K562 (cell line): ENCODE measurements around the gene FIZ1.

ENCODE experiments used
- KDM1A ChIP-seq, 2 experiments: fragments of 450-650 bp; IDR thresholded peaks; 2 replicates each; pipeline ENCODE4 v1.6.1; 2016; ENCODE audit warnings: mild to moderate bottlenecking in 2 of 2
- SMAD3 ChIP-seq: fragments of 450-650 bp; formaldehyde crosslinking; conservative IDR thresholded peaks from 2 replicates; pipeline ENCODE4 v1.4.0; 2020; ENCODE audit warnings: mild to moderate bottlenecking
- SMC3 ChIP-seq: conservative IDR thresholded peaks from 2 replicates; pipeline ENCODE4 v1.6.1; 2011; ENCODE audit warnings: low read depth, low read length, improper control_type of control experiment; ENCODE audit not compliant: insufficient read depth
- TCF3 ChIP-seq: sonication (generic); formaldehyde crosslinking; IDR thresholded peaks from 2 replicates; pipeline ENCODE4 v1.4.0; 2020; ENCODE audit warnings: mild to moderate bottlenecking, missing genetic modification reagents
- ZNF764 ChIP-seq: fragments of 250-450 bp; sonication (Bioruptor Pico); IDR thresholded peaks from 2 replicates; pipeline ENCODE4 v1.4.0; 2020; ENCODE audit warnings: low read depth, mild to moderate bottlenecking, moderate library complexity
- TF ChIP-seq, protein P1 (sequence below), 3 experiments: IDR thresholded peaks in 2 of 3; conservative IDR thresholded peaks in 1 of 3; 2 replicates each; pipeline ENCODE4 v1.5.1; 2011 to 2012; ENCODE audit warnings: low read length in 3 of 3, mild to moderate bottlenecking in 3 of 3, control low read depth in 2 of 3, improper control_type of control experiment in 1 of 3, inconsistent platforms in 1 of 3, low read depth in 1 of 3, mixed read lengths in 1 of 3, moderate library complexity in 1 of 3; ENCODE audit not compliant: insufficient read depth in 2 of 3

- TF ChIP-seq KDM1A (IDR thresholded peaks at IDR 0.05) (no peak), ZNF764 (CRISPR knock-in tag) (no peak), TCF3 (CRISPR knock-in tag) (no peak), SMAD3 (CRISPR knock-in tag) (no peak; the same call in 1 of the 2 replicates), SMC3 (no peak)
- TF ChIP-seq, protein P1, sequence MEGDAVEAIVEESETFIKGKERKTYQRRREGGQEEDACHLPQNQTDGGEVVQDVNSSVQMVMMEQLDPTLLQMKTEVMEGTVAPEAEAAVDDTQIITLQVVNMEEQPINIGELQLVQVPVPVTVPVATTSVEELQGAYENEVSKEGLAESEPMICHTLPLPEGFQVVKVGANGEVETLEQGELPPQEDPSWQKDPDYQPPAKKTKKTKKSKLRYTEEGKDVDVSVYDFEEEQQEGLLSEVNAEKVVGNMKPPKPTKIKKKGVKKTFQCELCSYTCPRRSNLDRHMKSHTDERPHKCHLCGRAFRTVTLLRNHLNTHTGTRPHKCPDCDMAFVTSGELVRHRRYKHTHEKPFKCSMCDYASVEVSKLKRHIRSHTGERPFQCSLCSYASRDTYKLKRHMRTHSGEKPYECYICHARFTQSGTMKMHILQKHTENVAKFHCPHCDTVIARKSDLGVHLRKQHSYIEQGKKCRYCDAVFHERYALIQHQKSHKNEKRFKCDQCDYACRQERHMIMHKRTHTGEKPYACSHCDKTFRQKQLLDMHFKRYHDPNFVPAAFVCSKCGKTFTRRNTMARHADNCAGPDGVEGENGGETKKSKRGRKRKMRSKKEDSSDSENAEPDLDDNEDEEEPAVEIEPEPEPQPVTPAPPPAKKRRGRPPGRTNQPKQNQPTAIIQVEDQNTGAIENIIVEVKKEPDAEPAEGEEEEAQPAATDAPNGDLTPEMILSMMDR (IDR thresholded peaks at IDR 0.05 in 2 of 3, conservative IDR thresholded peaks at IDR 0.05 in 1 of 3; ENCODE audit: insufficient read depth in 2 of 3, low read depth in 1 of 3, low read length in 3 of 3): no peak
These were observed 21.3 kb upstream of the FIZ1 start for GRCh38 chr19:55620410-55621204.
